GM12801 (cell line): Measurements from ENCODE around the gene ERICH3.

ENCODE experiments used
- CTCF ChIP-seq: IDR thresholded peaks from one replicate; pipeline ENCODE4 v1.5.1; 2011; ENCODE audit warnings: control low read depth; ENCODE audit not compliant: insufficient read length; ENCODE audit errors: extremely low read depth

The ERICH3 gene

GRCh38 chr1:74690364-74690696, 16.7 kb upstream of the ERICH3 start:
- no peak for TF ChIP-seq CTCF

GRCh38 chr1:74689621-74690363, 16.2 kb upstream of the ERICH3 start:
- no peak for TF ChIP-seq CTCF

GRCh38 chr1:74686928-74687327, 13.3 kb upstream of the ERICH3 start:
- TF ChIP-seq CTCF = no peak

GRCh38 chr1:74684301-74684700, 10.7 kb upstream of the ERICH3 start:
- TF ChIP-seq CTCF = no peak

GRCh38 chr1:74683656-74684055, 10.1 kb upstream of the ERICH3 start:
- TF ChIP-seq CTCF = no peak

GRCh38 chr1:74681851-74682250, 8.3 kb upstream of the ERICH3 start:
- TF ChIP-seq CTCF = no peak

GRCh38 chr1:74681449-74681848, 7.9 kb upstream of the ERICH3 start:
- no peak for TF ChIP-seq CTCF
